Measurements from ENCODE around the gene USP25.
A peak's percentile ranks its signal among the peaks of the same experiment; 100 is the strongest.

The USP25 gene

GRCh38 chr21:15870819-15871218 is 141.0 kb downstream of the USP25 start:
- DNase-seq, result no peak

- DNase-seq, result no peak
These were observed 142.5 kb downstream of the USP25 start for GRCh38 chr21:15872236-15872635.

DNA sequence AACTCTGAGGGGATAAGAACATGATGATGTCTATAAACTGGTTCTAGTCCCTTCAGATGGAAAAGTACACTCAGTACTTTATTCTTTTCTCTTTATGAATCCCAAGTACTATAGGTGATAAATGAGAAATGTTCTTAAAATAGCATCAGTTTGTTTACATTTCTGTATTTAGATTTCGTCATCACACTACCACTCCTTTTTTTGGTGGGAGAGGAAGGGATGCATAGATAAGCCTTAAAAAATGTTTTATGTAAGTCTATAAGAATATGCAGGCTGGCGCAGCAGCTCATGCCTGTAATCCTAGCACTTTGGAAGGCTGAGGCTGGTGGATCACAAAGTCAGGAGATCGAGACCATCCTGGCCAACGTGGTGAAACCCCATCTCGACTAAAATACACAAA is 144.8 kb downstream of the USP25 start:
- no peak for DNase-seq

DNA sequence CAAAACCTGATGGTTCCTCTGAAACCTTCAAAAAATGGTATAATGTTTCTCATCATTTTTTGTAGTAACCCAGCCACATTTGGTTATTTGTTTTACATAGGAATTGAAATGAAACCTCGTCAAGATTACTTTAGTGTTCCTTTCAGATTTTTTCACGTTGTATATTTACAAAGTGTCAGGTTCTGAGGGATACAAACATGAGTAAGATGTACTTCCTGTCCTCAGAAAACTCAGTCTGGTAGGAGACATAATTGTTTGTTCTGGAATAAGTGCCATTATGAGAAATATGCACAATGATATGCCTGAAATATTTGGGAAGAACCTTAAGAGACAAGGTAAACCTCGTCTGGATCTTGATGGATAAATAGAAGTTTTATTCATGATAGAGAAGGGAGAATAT is 145.5 kb downstream of the USP25 start:
- DNase-seq, result no peak

DNA sequence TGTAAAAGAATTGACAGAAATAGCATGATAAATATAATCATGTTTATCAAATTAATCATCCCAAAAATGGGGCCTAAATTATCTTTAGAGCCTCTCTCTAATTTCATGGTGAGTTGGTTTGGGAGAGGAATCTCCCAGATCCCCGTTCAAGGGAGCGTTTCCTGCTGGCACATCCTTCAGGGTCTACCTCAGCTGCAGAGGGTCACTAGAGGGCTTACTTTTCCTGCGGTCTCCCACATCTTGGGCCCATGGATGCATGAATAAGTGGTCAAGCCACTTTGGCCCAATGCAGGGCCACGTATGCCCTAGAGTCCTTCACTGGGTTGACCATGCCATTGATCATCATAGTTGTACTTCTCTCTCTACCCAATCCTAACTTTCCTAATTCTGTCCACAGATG is 164.1 kb downstream of the USP25 start:
- no peak for DNase-seq

DNA sequence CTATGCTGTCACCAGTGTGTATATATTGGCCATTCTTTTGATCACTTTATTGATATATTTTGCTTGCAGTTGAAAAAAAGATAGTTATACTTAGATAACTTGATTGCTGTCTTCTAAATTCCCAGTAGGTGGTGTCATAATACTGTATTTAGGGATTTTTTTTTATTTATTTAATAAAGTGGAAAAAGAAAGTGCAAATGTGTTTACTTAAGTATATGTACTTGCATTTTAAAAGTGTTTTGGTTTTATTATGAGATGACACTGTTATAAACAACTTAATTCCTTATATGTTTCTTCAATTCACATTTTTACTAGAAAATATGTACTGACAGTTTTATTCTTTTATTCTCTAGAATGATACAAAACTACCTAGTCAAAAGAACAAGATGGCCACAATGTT is 164.8 kb downstream of the USP25 start:
- DNase-seq, result peak; percentile 22 to 61

- no peak for DNase-seq
These were observed 165.6 kb downstream of the USP25 start for GRCh38 chr21:15895142-15896106.

GRCh38 chr21:15896501-15896900 is 166.7 kb downstream of the USP25 start:
- no peak for DNase-seq

DNA sequence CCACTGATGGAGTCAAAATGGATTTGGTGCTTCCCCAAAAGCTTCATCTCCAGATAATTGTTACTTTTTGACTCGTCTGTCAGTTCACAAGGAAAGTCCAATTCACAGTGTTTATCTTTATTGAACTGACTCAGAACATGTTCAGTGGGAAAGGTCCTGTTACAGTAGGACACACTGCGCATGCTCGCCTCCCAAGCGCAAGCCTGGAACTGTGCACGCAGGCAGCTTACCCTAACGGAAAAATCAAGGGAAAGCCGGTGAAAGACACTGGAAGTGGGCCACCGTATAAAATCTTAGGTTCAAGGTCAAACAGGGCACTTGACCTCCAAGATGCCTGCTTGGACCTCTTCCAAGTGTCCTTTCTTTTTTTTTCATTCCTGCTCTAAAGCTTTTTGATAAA is 174.6 kb downstream of the USP25 start:
- no peak for DNase-seq

DNA sequence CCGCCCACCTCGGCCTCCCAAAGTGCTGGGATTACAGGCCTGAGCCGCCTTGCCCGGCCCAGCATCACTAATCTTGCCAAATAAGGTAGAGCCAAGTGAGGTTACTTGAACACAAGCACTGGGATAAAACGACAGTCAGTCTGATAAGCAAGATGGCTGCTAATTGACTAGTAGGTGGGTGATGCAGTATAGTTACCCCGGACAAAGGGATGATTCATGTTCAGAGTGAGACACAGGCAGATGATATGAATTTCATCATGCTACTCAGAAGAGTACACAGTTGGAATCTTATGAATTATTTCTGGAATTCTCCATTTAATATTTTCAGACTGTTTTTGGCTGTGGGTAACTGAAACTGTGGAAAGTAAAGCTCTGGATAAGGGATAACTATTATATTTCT is 178.4 kb downstream of the USP25 start:
- DNase-seq, result no peak

- no peak for DNase-seq
These were observed 198.4 kb downstream of the USP25 start for GRCh38 chr21:15928196-15928595.

DNA sequence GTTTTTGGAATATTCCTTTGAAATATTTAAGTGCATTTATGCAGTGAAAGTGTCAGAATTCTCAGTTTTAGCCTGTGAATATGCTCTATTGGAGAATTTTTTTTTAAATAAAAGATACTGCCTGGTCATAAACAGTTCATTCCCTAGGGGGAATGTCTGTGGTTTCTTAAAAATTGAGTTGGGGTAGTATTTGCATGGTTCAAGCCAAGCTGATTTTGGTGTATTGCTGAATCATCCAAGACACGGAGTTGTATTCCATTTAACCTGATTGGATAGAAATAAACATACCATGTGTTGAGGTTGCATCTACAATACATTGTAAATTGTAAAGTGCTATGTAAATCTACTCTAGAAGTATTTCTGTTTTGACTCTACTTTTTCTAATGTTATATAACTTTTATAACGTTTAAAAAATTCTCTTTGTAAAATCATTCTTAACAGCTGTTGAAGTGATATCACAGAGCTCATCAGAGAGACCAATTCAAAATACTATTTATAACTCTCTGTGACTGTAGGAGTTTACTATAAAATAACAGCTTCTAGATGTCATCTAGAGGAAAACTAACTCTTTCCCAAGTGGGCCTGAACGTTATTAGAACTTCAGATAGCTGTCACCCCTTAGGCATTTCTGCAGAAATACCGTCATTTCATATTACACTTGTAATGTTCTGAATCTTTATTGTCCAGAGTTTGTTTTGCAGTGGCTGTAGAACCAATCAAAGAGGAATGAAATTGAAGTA is 199.1 kb downstream of the USP25 start:
- no peak for DNase-seq

DNA sequence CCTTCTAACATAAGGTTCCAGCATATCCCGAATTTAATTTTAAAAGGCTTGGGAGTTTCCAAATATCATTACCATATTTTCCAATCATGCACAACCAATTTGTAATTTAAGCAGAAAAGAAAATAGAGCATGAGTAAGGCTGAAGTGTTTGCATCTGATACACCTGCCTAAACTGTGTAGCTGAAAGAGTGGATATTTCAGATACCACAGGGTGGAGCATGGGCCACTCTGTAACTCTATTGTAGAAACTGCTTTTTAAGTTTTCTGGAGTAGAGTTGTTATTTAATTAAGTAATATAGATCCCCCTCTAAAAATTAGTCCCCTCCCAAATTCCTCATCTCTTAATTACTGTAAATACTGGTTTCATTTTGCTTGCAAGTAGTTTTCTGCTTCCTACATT is 199.8 kb downstream of the USP25 start:
- DNase-seq, result no peak

All from Kasumi-1 (cell line).